GM12892 (cell line): ENCODE results near the gene GYPA.
"Not testable (repeated sequence)": the region's sequence is repeated elsewhere in the genome, so short reads cannot be mapped to it uniquely, and the experiment has no call there.

Experiments used
- POLR2A ChIP-seq: IDR thresholded peaks from 2 replicates; pipeline ENCODE4 v1.6.1; 2011; ENCODE audit warnings: low read depth, low read length, control low read depth
- POLR2AphosphoS5 ChIP-seq: IDR thresholded peaks from 2 replicates; pipeline ENCODE4 v1.6.1; 2011; ENCODE audit warnings: low read depth, low read length, control low read depth

DNA sequence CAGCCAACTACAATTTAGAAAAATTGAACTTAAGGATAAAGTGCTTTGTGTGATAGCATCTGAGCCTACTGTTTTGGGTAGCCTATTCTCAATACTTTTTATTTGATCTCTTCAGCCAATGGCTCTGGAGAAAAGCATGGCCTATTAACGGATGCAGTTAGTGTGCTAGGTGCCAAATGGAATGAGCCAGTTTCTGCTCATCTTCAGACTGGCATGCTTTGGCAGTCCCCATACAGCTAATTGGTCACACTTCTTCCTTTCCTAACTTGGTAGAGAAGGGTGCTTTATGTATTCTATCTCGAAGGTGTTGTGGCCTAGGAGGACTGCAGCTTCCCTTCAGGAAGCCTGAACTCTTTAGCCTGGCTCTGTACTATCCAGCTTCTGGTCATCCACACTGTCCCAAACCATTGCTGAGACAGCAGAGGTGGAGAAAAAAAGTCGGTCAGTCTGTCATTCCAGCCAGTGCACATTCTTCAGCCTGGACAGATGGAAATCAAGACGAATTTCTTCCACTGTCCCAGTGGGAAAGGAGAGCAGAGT is 11.1 kb downstream of the GYPA start:
- not testable (repeated sequence) for TF ChIP-seq POLR2A, POLR2AphosphoS5
